Stimulated activated CD4-positive, alpha-beta T cell treated with anti-CD3 and anti-CD28 coated beads, Interleukin-4, amount 100 ng/mL, for 48 hours (primary cell): ENCODE measurements around the gene PCDH7.

Source experiments
- DNase-seq, 2 donors: peaks; one replicate each; pipeline ENCODE4 v3.0.0-alpha.2; 2020; ENCODE audit warnings: low read depth in 2 of 2

The PCDH7 gene

GRCh38 chr4:30725562-30725961 is 5.4 kb downstream of the PCDH7 start:
- no peak for DNase-seq

- no peak for DNase-seq
These were observed 6.0 kb downstream of the PCDH7 start for GRCh38 chr4:30726090-30726675.

GRCh38 chr4:30727409-30727808 is 7.2 kb downstream of the PCDH7 start:
- DNase-seq: no peak

GRCh38 chr4:30728311-30728710 is 8.1 kb downstream of the PCDH7 start:
- DNase-seq: no peak

GRCh38 chr4:30743897-30744296 is 23.7 kb downstream of the PCDH7 start:
- no peak for DNase-seq

- DNase-seq: no peak
These were observed 24.2 kb downstream of the PCDH7 start for GRCh38 chr4:30744386-30744785.

- DNase-seq: no peak
These were observed 24.9 kb downstream of the PCDH7 start for GRCh38 chr4:30744957-30745640.

- no peak for DNase-seq
These were observed 26.6 kb downstream of the PCDH7 start for GRCh38 chr4:30746735-30747134.

GRCh38 chr4:30753316-30753715 is 33.1 kb downstream of the PCDH7 start:
- DNase-seq: no peak

GRCh38 chr4:30754021-30754420 is 33.9 kb downstream of the PCDH7 start:
- DNase-seq: no peak

GRCh38 chr4:30755346-30755745 is 35.2 kb downstream of the PCDH7 start:
- DNase-seq: no peak

GRCh38 chr4:30756553-30756952 is 36.4 kb downstream of the PCDH7 start:
- DNase-seq: no peak

GRCh38 chr4:30757357-30757756 is 37.2 kb downstream of the PCDH7 start:
- DNase-seq: no peak

GRCh38 chr4:30760551-30760950 is 40.4 kb downstream of the PCDH7 start:
- DNase-seq: no peak

- no peak for DNase-seq
These were observed 43.2 kb downstream of the PCDH7 start for GRCh38 chr4:30763321-30763727.

GRCh38 chr4:30765022-30765421 is 44.9 kb downstream of the PCDH7 start:
- DNase-seq: no peak

GRCh38 chr4:30767147-30767845 is 47.1 kb downstream of the PCDH7 start:
- DNase-seq: no peak

- DNase-seq: no peak
These were observed 48.1 kb downstream of the PCDH7 start for GRCh38 chr4:30768277-30768676.

GRCh38 chr4:30769093-30769492 is 48.9 kb downstream of the PCDH7 start:
- DNase-seq: no peak

- no peak for DNase-seq
These were observed 49.9 kb downstream of the PCDH7 start for GRCh38 chr4:30770049-30770549.

GRCh38 chr4:30770812-30771211 is 50.6 kb downstream of the PCDH7 start:
- DNase-seq: no peak

GRCh38 chr4:30776451-30776850 is 56.3 kb downstream of the PCDH7 start:
- no peak for DNase-seq

- no peak for DNase-seq
These were observed 56.8 kb downstream of the PCDH7 start for GRCh38 chr4:30776921-30777415.
